ENCODE measurements around the gene RBM33. TPM values are rescaled to one million over a fixed set of nuclear protein-coding genes. Genes with fewer than 3 reads are reported as not detected.

Gene RBM33
- total and polyA plus RNA-seq, 2 of the 8 experiments (the other 6 are each of a cell fraction or from before 2014, with no cell fraction given): 16.5 to 64.6 TPM

GRCh38 chr7:155674556-155674955 lies 30.1 kb downstream of the RBM33 start:
- no peak overlapping the region for H2BK5ac ChIP-seq (ENCODE audit: low read depth, low read length)
- no peak overlapping the region for H2AK5ac ChIP-seq (ENCODE audit: low read depth, low read length)
- no peak overlapping the region for H4K91ac ChIP-seq (replicated peaks; ENCODE audit: insufficient read length, low read length)
- H3K56ac ChIP-seq (replicated peaks; ENCODE audit: insufficient read length, low read depth, low read length): no peak overlapping the region
- no peak overlapping the region for H4K5ac ChIP-seq (ENCODE audit: insufficient read length, low read depth, low read length)
- FAIRE-seq (no peak), DNase-seq (ENCODE audit: low read depth in 1 of 2, low spot score in 2 of 2) (no peak)
- H2BK20ac ChIP-seq (ENCODE audit: low read length): no peak overlapping the region
- peaks cover 5 to 69% of the 10 kb centered on the region in 2 experiments for H3K79me2 ChIP-seq (ENCODE audit: control insufficient read depth in 1 of 2, insufficient read depth in 2 of 2, low read length in 2 of 2)
- ChIA-PET POLR2A (ENCODE audit: partially characterized antibody) (no interaction called here), CTCF (ENCODE audit: partially characterized antibody) (no interaction called here)
- no peak overlapping the region for H3K4me3 ChIP-seq (ENCODE audit: extremely low read depth in 1 of 4, insufficient read depth in 2 of 4, low read depth in 3 of 4, low read length in 4 of 4)
- no peak overlapping the region for H3K4me2 ChIP-seq (ENCODE audit: insufficient read depth in 1 of 2, low read depth in 2 of 2, low read length in 2 of 2)
- H3K36me3 ChIP-seq (ENCODE audit: control insufficient read depth in 2 of 4, insufficient read depth in 4 of 4, low read length in 3 of 4): peaks cover 0 to 13% (median 0%) of the 10 kb centered on the region in 4 experiments; a peak in 4 of 8 replicates
- no peak overlapping the region for H3K14ac ChIP-seq (ENCODE audit: insufficient read length)
- H3K18ac ChIP-seq (ENCODE audit: extremely low read depth, low read length): no peak overlapping the region
- 97% methylated on average over 3 of the region's 3 CpGs; no CpG with 5 or more reads in 1 of the 2 experiments for WGBS, 2 experiments (ENCODE audit: extremely low coverage in 1 of 2, insufficient coverage in 1 of 2, insufficient read length in 1 of 2, insufficient replicate concordance in 2 of 2, low coverage in 1 of 2, low lambda C conversion rate in 2 of 2, missing lambda C conversion rate in 1 of 2)
- H4K20me1 ChIP-seq (replicated peaks in 1 of 2; ENCODE audit: control insufficient read depth in 1 of 2, insufficient read depth in 2 of 2, low read length in 2 of 2): peaks cover 5 to 11% of the 10 kb centered on the region in 2 experiments
- no peak overlapping the region for H4K8ac ChIP-seq (ENCODE audit: extremely low read depth, insufficient read depth, low read length)
- H3K4ac ChIP-seq (replicated peaks; ENCODE audit: insufficient read length, low read depth, low read length): no peak overlapping the region
- H3K79me1 ChIP-seq (ENCODE audit: low read depth, low read length): peaks cover 9% of the 10 kb centered on the region; the same call in 1 of the 2 replicates
- H3K23me2 ChIP-seq (ENCODE audit: low read depth, low read length): no peaks in the 10 kb centered on the region
- H2AFZ ChIP-seq (ENCODE audit: low read length): no peak overlapping the region
- H2BK120ac ChIP-seq (replicated peaks; ENCODE audit: low read depth, low read length): no peak overlapping the region
- H2BK15ac ChIP-seq (ENCODE audit: low read length): no peak overlapping the region
- no peak overlapping the region for H3K27ac ChIP-seq (ENCODE audit: low read depth, low read length)
- no peaks in the 10 kb centered on the region for H3K9me3 ChIP-seq (ENCODE audit: insufficient read depth in 2 of 2, low read depth in 1 of 2, low read length in 1 of 2)
- H3K9ac ChIP-seq (replicated peaks in 1 of 4; ENCODE audit: extremely low read depth in 1 of 4, low read depth in 3 of 4, low read length in 3 of 4): no peak overlapping the region
- no peak overlapping the region for H3K23ac ChIP-seq (ENCODE audit: insufficient read length)
- H3K27me3 ChIP-seq (replicated peaks in 1 of 4; ENCODE audit: control insufficient read depth in 3 of 4, extremely low read depth in 1 of 4, insufficient read depth in 3 of 4, low read length in 3 of 4): no peaks in the 10 kb centered on the region
- TF ChIP-seq SRF (IDR thresholded peaks at IDR 0.05; ENCODE audit: low read depth, low read length) (no peak), JUND (IDR thresholded peaks at IDR 0.05; ENCODE audit: low read length) (no peak), PHF8 (conservative IDR thresholded peaks at IDR 0.05; ENCODE audit: low read depth, low read length) (no peak), USF2 (IDR thresholded peaks at IDR 0.05; ENCODE audit: low read length) (no peak), NRF1 (IDR thresholded peaks at IDR 0.05; ENCODE audit: low read depth, low read length) (no peak)
- H2BK12ac ChIP-seq (ENCODE audit: low read depth, low read length): no peak overlapping the region
- peaks cover 0 to under 1% (median 0%) of the 10 kb centered on the region in 4 experiments; a peak in 1 of 7 replicates for H3K4me1 ChIP-seq (replicated peaks in 1 of 4; ENCODE audit: control insufficient read depth in 3 of 4, insufficient read depth in 4 of 4, low read length in 3 of 4)
